H1 (cell line): ENCODE measurements around the gene LUZP1. TPM values are rescaled to one million over a fixed set of nuclear protein-coding genes. Genes with fewer than 3 reads are reported as not detected.

ENCODE experiments used
- BRCA1 ChIP-seq: IDR thresholded peaks from 2 replicates; pipeline ENCODE4 v1.6.1; 2012; ENCODE audit warnings: low read depth, low read length, improper control_type of control experiment
- KDM4A ChIP-seq: IDR thresholded peaks from one replicate; pipeline ENCODE4 v1.7.1; 2012; ENCODE audit warnings: low read depth, mild to moderate bottlenecking, moderate library complexity, low read length, inconsistent platforms; ENCODE audit not compliant: severe bottlenecking
- KDM5A ChIP-seq: fragments of 200-600 bp; IDR thresholded peaks from 2 replicates; pipeline ENCODE4 v1.7.1; 2012; ENCODE audit warnings: mild to moderate bottlenecking, low read length, inconsistent platforms, mixed read lengths
- POLR2A ChIP-seq, 2 experiments: IDR thresholded peaks; 1 replicate in 1 of 2; 2 replicates in 1 of 2; pipeline ENCODE4 v1.6.1; 2011; ENCODE audit warnings: low read depth in 2 of 2, low read length in 2 of 2, mild to moderate bottlenecking in 2 of 2; ENCODE audit errors: control extremely low read depth in 1 of 2
- RBBP5 ChIP-seq: IDR thresholded peaks from 2 replicates; pipeline ENCODE4 v1.7.1; 2012; ENCODE audit warnings: low read depth, mild to moderate bottlenecking, inconsistent platforms, low read length, moderate library complexity, borderline replicate concordance
- RNF2 ChIP-seq: fragments of 200-900, 300-1000 bp; sonication (generic); IDR thresholded peaks from 2 replicates; pipeline ENCODE4 v1.7.1; 2016; ENCODE audit warnings: borderline replicate concordance, low read depth, mild to moderate bottlenecking, antibody characterized with exemption, low read length; ENCODE audit not compliant: poor library complexity, severe bottlenecking; ENCODE audit errors: missing control alignments
- SRF ChIP-seq: IDR thresholded peaks from 2 replicates; pipeline ENCODE4 v1.6.1; 2011; ENCODE audit warnings: mild to moderate bottlenecking, low read depth, low read length, moderate library complexity
- polyA plus RNA-seq, 7 experiments: library from polyadenylated mRNA; depleted of rRNA in 3 of 7; stranded (reverse) in 5 of 7; unstranded in 2 of 7; fragments of >200 nt in 5 of 7; fragments of 200-250 nt in 2 of 7; gene quantifications; 1 replicate in 5 of 7; 2 replicates in 1 of 7; 4 replicates in 1 of 7; pipeline versions ENCODE4 v1.2.1 to v1.2.3, GENCODE V29; 2011 to 2013; ENCODE audit warnings: missing spikeins in 2 of 7, mixed read lengths in 2 of 7
- total RNA-seq: library from RNA; stranded (reverse); fragmentation: NEBNext Ultra II Directional; extraction: Animal tissue kit (Norgen Biotek cat#: 25700); gene quantifications from 2 replicates; pipeline ENCODE4 v1.2.1, GENCODE V29; 2021

The LUZP1 gene
- total and polyA plus RNA-seq, 2 of the 8 experiments (the other 6 are each of a cell fraction or from before 2014, with no cell fraction given), result 14.0 to 60.5 TPM

DNA sequence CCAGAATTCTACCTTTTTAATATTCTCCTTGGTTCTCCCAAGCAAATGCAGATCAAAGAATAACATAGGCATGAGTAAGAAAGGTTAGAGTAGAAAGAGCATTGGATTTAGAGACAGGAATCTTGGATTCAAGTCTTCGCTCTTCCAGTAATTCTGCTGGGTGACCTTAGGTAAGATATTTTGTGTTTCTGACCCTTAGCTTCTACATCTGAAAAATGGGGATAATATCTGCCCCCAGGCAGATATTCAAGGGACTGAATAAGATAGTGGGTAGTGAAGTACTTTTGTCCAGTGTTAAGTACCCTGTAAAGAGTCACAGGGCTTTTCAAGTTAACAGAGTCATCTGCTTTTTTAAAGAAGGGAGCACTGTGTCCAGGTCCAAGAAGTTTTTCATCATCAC, 78.6 kb downstream of the LUZP1 start (continued):
- no peak for TF ChIP-seq POLR2A (IDR thresholded peaks at IDR 0.05; ENCODE audit: control extremely low read depth in 1 of 2, low read depth in 2 of 2, low read length in 2 of 2)
- TF ChIP-seq RNF2, result no peak
- no peak for TF ChIP-seq RBBP5
- no peak for TF ChIP-seq BRCA1
- no peak for TF ChIP-seq SRF
- no peak for TF ChIP-seq KDM4A
- no peak for TF ChIP-seq KDM5A
- TF ChIP-seq, all 59 proteins: peak for 0
